HL-60 (cell line): ENCODE results near the gene SKI.

Experiments used
- DNase-seq, 2 experiments: peaks; one replicate each; pipeline ENCODE4 v3.0.0-alpha.2; 2010 to 2020; ENCODE audit warnings: low read depth in 1 of 2, low spot score in 1 of 2
- H3K27ac ChIP-seq: fragments of 250-450 bp; sonication (Bioruptor Pico); replicated peaks from 2 replicates; pipeline ENCODE4 v1.5.1; 2020; ENCODE audit warnings: mild to moderate bottlenecking, moderate library complexity
- H3K27me3 ChIP-seq: fragments of 250-450 bp; sonication (Bioruptor Pico); 2 replicates; pipeline ENCODE4 v1.5.1; 2021; ENCODE audit warnings: mild to moderate bottlenecking, moderate library complexity; ENCODE audit not compliant: insufficient read depth, poor library complexity, severe bottlenecking
- H3K4me3 ChIP-seq: replicated peaks from 2 replicates; pipeline ENCODE4 v1.5.1; 2011; ENCODE audit warnings: mild to moderate bottlenecking, control low read depth, low read length; ENCODE audit not compliant: insufficient read depth
- CTCF ChIP-seq: IDR thresholded peaks from one replicate; pipeline ENCODE4 v1.5.1; 2011; ENCODE audit warnings: low read length, control low read depth, inconsistent platforms; ENCODE audit not compliant: insufficient read depth
- GABPA ChIP-seq: IDR thresholded peaks from 2 replicates; pipeline ENCODE4 v1.6.1; 2012; ENCODE audit warnings: low read depth
- POLR2AphosphoS5 ChIP-seq: IDR thresholded peaks from 2 replicates; pipeline ENCODE4 v1.6.1; 2012; ENCODE audit warnings: low read depth
- REST ChIP-seq: IDR thresholded peaks from 2 replicates; pipeline ENCODE4 v1.6.1; 2012; ENCODE audit warnings: low read depth; ENCODE audit not compliant: insufficient replicate concordance
- SPI1 ChIP-seq: IDR thresholded peaks from 2 replicates; pipeline ENCODE4 v1.6.1; 2012; ENCODE audit warnings: low read depth, mild to moderate bottlenecking, borderline replicate concordance

The SKI gene

GRCh38 chr1:2269193-2269921 lies 41.2 kb downstream of the SKI start:
- Histone ChIP-seq H3K4me3 (no peak overlapping the region), H3K27ac (no peak overlapping the region), H3K27me3 (no peaks in the 10 kb centered on the region)
- no peak for DNase-seq
- no peak for TF ChIP-seq CTCF

DNA sequence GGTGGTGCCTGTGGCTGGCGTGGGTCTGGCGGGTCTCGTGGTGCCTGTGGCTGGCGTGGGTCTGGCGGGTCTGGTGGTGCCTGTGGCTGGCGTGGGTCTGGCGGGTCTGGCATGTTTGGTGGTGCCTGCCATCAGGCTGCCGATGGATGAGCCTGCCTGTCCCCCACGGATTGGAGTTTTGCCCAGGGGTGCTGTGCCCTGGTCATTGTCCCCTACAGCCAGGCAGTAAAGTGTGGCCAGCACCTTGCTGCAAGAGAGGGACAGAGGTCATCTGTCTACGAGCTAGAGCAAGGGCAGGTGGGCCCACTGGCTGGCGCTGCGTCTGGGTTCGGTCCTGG lies 41.8 kb downstream of the SKI start:
- Histone ChIP-seq H3K27me3 (no peaks in the 10 kb centered on the region), H3K27ac (no peak overlapping the region), H3K4me3 (no peak overlapping the region)
- TF ChIP-seq CTCF = no peak
- no peak for TF ChIP-seq REST
- TF ChIP-seq POLR2AphosphoS5 = no peak
- TF ChIP-seq GABPA = no peak
- no peak for TF ChIP-seq SPI1
- DNase-seq = no peak

DNA sequence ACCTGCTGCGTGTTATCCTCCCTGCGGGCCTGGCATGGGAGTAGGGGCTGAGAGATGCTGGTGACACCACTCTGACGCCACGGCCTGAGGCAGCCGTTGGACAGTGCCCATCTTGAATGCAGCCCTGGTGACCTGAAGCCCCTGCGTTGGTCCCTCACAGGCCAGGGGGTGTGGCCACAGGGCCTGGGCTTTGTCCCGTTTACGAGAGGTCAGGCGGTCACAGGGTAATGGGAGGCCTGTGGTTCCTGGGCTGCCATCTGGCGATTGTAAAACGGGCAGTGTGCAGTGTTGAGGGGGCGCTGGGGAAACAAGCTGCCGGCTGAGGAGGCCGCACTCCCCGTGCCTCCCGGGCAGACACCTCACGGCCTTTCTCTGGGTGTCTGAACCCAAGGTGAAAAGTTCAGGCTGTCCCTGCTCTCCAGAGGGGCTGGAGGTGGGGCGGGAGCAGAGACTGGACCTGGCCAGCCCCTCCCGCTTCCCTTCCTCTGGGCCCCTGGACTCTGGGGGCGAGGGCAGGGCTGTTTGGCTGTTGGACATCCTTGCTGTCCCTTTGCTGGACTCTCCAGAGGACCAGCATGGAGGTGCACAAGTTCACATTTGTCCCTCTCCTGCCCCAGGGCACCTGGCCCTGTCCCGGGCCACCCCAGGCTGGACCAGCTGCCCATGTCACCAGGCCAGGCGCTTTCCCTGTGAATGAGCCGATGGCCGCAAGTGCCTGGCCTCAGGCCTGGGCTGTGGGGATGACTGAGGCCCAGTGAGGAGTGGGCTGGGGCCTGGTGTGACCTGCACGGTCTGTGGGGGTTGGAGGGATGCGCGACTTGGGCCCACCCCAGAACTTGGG lies 42.4 kb downstream of the SKI start:
- DNase-seq = no peak
- Histone ChIP-seq H3K4me3 (no peak overlapping the region), H3K27ac (no peak overlapping the region), H3K27me3 (no peaks in the 10 kb centered on the region)
- no peak for TF ChIP-seq REST
- TF ChIP-seq CTCF = no peak
- TF ChIP-seq GABPA = no peak
- no peak for TF ChIP-seq POLR2AphosphoS5
- no peak for TF ChIP-seq SPI1
